NB4 (cell line): ENCODE results near the gene MGAT3.
A peak's percentile ranks its signal among the peaks of the same experiment; 100 is the strongest.

Experiments used
- DNase-seq: peaks from one replicate; pipeline ENCODE4 v3.0.0; 2010; ENCODE audit warnings: low read depth
- H3K4me3 ChIP-seq: one replicate; pipeline ENCODE4 v1.5.1; 2011; ENCODE audit warnings: mild to moderate bottlenecking, low read depth, low read length, moderate library complexity
- MYC ChIP-seq: IDR thresholded peaks from 2 replicates; pipeline ENCODE4 v1.6.1; 2011; ENCODE audit warnings: low read depth, low read length
- POLR2A ChIP-seq: IDR thresholded peaks from 2 replicates; pipeline ENCODE4 v1.6.1; 2011; ENCODE audit warnings: mild to moderate bottlenecking; ENCODE audit not compliant: insufficient read length; ENCODE audit errors: extremely low read depth
- TF ChIP-seq, protein P1 (sequence below): IDR thresholded peaks from one replicate; pipeline ENCODE4 v1.5.1; 2012; ENCODE audit warnings: low read depth, low read length
- TF ChIP-seq, protein P2 (sequence below): IDR thresholded peaks from 2 replicates; pipeline ENCODE4 v1.6.1; 2011; ENCODE audit warnings: low read depth, low read length

Gene MGAT3

DNA sequence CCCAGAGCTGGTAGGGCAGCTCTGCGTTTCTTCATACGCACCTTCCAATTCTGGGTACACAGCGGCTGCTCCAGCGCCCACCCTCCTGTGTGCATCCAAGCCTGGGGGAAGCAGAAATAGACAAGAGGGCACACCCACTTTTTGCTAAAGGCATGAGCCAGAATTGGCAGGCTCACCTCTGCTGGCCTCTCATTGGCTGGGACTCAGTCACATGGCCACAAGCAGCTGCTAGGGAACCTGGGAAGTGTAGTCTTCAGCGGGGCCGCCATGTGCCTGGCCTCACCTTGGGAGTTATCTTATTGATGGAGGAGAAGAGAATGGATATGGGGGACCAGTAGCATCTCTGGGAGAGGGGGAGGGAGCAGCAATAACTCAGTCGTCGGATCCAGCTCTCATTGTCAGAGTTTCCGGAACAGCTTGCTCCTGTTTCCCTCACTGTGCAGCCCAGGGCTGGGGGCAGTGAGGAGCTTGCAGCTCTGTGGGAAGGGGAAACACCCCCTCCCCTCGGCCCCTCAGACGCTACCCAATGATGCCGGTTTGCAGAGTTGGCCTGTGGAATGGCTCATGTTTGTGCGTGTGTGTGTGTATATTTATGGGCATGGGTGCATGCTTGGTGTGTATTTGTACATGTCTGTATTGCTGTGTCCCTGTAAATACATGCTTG lies 33.5 kb downstream of the MGAT3 start:
- DNase-seq: peak; percentile 77
- H3K4me3 ChIP-seq: no peak overlapping the region
- TF ChIP-seq POLR2A: no peak
- TF ChIP-seq MYC: 0 out of 2 replicates have a peak, but pooled peaks have one; percentile 51
- TF ChIP-seq, protein P1, sequence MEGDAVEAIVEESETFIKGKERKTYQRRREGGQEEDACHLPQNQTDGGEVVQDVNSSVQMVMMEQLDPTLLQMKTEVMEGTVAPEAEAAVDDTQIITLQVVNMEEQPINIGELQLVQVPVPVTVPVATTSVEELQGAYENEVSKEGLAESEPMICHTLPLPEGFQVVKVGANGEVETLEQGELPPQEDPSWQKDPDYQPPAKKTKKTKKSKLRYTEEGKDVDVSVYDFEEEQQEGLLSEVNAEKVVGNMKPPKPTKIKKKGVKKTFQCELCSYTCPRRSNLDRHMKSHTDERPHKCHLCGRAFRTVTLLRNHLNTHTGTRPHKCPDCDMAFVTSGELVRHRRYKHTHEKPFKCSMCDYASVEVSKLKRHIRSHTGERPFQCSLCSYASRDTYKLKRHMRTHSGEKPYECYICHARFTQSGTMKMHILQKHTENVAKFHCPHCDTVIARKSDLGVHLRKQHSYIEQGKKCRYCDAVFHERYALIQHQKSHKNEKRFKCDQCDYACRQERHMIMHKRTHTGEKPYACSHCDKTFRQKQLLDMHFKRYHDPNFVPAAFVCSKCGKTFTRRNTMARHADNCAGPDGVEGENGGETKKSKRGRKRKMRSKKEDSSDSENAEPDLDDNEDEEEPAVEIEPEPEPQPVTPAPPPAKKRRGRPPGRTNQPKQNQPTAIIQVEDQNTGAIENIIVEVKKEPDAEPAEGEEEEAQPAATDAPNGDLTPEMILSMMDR: no peak
- TF ChIP-seq, protein P2, sequence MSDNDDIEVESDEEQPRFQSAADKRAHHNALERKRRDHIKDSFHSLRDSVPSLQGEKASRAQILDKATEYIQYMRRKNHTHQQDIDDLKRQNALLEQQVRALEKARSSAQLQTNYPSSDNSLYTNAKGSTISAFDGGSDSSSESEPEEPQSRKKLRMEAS: peak; percentile 95

DNA sequence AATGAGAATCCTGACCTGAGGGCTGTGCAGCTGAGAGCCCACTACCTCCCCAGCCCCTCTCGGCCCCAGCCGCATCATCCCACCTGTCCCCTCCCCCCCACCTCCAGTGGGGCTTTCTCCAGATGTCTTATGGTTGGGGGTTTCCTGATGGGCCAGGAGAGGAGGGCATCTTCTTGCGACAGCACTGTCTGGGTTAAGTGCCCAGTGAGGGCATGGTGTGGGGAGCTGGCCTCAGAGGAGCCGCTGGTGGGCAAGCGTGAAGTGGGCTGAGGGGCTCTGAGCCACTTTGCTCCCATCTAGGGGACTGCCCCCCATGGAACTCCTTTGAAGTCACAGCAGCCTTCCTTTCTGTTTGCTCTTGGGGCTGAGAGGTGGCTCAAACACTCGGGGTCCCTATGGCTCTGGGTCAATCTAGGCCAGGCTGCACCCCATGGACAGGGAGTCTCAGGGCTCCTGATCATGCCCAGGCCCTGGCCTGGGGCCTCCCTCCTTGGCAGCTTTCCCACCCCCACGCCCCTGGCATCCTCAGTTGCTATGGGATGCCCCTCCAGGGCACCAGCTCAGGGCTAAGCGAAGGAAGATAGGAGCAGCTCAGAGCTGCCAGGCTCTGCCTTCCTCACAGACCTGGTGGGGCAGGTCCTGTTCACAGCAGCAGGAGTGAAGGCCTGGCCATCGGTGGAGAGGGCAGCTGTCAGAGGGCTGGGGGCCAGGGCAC lies 34.3 kb downstream of the MGAT3 start:
- TF ChIP-seq, protein P1: no peak
- no peak for TF ChIP-seq POLR2A
- TF ChIP-seq MYC: no peak
- TF ChIP-seq, protein P2: no peak
- no peak for DNase-seq
- H3K4me3 ChIP-seq: no peak overlapping the region

DNA sequence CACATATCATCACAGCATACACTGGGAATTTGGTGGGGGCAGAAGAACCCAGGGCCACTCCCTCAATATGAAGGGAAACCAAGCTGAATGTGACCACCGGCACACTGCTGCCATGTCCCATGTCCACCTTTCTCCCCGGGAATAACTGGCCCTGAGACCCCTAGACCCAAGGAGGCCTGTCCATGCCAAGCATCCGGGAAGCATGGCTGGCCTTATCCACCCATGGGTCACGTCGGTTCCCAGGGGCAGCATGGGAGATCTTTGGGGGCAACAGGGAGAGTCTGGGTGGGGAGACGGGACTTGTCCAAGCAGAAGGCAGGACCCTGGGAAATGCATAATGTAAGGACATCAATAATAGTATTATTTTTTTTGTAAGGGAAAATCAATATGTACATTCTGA lies 34.9 kb downstream of the MGAT3 start:
- no peak for DNase-seq
- no peak overlapping the region for H3K4me3 ChIP-seq
- TF ChIP-seq MYC (no peak), POLR2A (no peak)
- TF ChIP-seq, protein P2: no peak
- TF ChIP-seq, protein P1: no peak

DNA sequence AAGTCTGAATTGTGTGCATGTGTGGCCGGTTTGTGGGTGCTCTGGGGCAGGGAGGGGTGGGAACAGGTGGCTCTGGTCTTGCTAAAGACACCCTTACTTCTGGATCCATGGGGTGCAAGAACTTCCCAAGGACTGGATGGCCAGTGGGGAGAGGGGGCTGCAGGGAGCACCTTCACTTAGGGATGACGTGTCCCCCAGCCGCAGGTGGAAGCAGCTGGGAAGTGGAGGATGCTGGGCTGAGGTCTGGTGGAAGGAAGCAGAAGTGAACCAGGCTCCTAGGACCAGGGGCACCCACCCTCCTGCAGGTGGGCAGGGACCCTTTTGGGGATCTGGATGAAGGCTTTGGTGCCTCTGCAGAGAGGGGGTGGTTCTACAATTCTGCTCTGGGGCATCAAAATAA lies 35.4 kb downstream of the MGAT3 start:
- no peak for DNase-seq
- no peak overlapping the region for H3K4me3 ChIP-seq
- TF ChIP-seq, protein P2: no peak

DNA sequence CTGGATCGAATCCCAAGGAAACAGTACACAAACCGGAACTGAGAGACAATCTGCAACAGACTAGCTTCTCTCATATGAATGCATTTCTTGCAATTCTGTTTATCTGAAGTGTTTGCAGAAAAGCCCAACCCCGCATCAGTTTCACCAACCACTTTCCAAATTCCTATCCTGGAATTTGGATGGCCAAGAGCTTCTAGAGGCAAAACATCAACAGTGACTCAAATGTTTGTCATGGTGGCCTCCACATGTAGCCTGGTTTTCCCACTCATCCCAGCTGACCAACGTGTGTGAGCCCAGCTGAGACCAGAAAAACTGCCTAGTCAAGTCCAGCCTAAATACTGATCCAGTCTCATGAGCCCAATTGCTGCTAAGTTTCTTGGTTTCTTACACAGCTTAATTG lies 36.9 kb downstream of the MGAT3 start:
- TF ChIP-seq MYC: no peak
- TF ChIP-seq POLR2A: no peak
- TF ChIP-seq, protein P2: no peak
- TF ChIP-seq, protein P1: no peak
- no peak for DNase-seq
- H3K4me3 ChIP-seq: no peak overlapping the region

DNA sequence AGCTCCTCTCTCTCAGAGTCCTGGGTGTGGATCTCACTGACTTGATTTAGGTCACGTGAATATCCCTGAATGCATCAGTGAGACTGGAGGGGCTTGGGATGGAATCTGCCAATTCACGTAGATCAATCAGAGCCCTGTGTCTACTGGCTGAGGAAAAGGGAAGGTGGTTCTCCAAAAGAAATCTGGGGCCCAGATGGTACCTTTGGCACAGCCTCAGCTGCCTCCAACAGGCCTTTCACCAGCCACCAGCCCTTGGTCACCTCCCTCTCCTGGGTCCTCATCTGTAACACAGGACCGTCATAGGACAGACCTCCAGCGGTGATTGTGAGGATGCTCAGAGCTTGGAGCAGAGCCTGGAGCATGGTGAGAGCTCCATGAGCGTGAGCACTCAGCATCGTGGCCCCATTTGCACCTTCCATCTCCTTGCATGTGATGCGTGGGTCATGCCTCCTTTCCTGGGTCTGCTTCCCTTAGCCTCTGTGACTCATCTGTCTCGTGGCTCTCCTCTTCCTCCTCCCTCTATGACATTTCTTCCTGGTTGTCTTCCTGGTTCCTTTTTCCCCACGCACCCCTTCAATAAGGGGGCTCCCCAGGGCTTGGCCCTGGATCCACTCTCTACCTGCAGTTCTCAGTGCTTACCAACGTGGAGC lies 37.8 kb downstream of the MGAT3 start:
- TF ChIP-seq, protein P1: no peak
- TF ChIP-seq, protein P2: no peak
- TF ChIP-seq MYC (no peak), POLR2A (no peak)
- H3K4me3 ChIP-seq: no peak overlapping the region
- DNase-seq: no peak
